ENCODE measurements around the gene ATG2B.

DNA sequence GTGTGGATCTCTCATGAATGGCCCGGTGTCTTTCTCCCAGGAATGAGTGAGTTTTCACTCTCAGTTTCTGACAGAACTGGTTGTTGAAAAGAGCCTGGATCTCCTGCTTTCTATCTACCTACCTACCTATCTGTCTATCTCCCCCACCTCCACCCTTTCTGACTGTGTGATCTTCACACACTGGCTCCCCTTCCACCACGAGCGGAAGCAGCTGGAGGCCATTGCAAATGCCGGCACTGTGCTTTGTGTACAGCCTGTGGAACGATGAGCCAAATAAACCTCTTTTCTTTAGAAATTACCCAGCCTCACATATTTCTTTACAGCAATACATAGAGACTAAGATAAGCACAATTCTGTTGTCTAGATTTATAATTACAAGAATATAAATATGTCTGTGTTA is 7.4 kb upstream of the ATG2B start:
- TF ChIP-seq CTCF (conservative IDR thresholded peaks at IDR 0.05; ENCODE audit: low read depth, low read length) (no peak), EZH2 (IDR thresholded peaks at IDR 0.05; ENCODE audit: low read length, unreplicated experiment) (no peak), EZH2phosphoT487 (IDR thresholded peaks at IDR 0.05; ENCODE audit: borderline replicate concordance, low read length) (no peak)
